ENCODE measurements around the gene UBXN10.

Gene UBXN10

DNA sequence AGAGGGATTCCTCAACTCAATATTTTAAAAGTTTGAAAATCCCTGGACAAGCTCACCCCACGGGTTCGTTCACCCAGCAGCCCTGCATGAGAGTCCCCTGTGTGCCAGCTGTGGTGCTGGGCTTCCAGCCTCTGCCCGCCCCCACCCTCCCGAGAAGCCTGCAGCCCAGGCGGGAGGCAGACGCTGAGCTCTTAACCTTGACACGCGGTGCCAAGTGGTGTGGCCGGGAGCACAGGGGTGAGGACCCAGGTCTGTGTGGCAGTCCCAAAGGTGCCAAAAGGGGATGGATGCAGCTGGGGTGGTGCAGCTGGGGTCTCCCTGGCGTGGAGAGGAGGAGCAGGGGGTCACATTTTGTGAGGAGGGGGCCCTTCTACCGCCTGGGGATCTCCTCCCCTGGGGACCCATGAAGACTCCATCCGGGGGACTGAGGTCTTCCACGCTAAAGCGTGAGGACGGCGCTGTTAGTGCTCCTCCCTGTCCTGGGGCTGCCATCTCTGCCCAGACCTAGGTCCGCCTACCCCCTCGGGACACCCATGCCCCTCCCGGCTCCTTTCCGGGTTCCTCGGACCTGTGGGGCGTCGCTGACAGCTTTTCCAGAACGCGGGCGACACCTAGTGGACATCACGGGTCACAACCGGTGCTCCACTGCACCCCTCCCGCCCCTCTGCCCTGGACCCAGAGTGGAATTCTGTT, 33.8 kb upstream of the UBXN10 start:
- DNase-seq (ENCODE audit: low read depth in 2 of 2): peak; percentile 48 to 51

DNA sequence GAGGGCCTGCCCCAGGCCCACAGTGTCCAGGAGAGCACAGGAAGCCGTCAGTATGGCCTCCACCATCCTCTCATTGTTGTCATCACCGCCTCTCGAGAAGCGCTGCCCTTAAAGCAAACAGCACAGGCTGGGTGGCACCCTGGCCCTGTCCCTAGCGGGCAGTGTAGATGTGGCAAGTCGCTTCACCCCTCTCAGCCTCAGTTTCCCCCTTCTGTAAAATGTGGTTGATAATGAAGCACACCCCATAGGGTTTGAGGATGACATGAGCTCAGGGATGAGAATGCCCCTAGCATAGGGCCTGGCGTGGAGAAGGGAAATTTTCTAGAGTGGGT, 33.3 kb upstream of the UBXN10 start:
- DNase-seq (ENCODE audit: low read depth in 2 of 2): no peak

DNA sequence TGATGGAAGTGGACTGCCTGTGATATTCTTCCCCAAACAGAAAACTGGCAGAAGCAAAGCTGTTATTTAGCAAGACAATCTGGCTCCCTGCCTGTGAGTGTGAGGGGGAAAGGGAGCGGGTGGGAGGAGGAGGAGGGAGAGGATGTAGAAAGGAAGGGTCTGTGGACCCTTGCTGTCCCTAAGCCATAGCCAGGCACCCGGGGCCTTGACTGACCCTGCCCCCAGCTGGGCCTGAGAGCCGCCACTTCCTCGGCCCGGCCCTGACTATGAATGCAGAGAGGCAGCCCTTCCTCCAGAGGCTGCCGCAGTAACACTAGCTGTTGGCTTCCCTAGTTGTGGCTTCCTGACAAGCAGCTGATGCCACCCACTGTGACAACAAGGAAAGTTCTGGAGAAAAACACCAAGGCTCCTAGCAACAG, 32.9 kb upstream of the UBXN10 start:
- DNase-seq (ENCODE audit: low read depth in 2 of 2): no peak

DNA sequence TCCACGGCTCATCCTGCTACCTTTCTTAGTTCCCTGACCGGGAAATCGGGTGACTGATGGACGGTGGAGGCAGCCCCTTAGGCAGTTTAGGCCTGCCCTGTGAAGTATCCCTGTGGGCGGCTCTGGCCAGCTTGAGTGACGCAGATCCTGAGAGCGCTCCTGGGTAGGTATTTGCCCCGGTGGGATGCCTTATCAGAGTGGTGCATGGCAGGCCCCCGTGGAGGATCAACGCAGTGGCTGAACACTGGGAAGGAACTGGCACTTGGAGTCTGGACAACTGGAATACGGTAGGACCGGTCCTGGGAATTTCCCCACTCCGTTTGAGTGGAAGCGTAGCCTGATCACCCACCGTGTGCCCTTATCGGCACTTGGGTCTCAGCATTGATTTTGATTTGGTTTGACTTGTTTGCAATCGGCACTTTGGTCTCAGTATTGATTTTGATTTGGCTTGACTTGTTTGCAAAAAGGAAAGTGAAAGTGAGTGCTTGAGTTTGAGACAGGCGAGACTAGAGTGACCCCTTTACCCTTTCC, 31.5 kb upstream of the UBXN10 start:
- DNase-seq (ENCODE audit: low read depth in 2 of 2): no peak

DNA sequence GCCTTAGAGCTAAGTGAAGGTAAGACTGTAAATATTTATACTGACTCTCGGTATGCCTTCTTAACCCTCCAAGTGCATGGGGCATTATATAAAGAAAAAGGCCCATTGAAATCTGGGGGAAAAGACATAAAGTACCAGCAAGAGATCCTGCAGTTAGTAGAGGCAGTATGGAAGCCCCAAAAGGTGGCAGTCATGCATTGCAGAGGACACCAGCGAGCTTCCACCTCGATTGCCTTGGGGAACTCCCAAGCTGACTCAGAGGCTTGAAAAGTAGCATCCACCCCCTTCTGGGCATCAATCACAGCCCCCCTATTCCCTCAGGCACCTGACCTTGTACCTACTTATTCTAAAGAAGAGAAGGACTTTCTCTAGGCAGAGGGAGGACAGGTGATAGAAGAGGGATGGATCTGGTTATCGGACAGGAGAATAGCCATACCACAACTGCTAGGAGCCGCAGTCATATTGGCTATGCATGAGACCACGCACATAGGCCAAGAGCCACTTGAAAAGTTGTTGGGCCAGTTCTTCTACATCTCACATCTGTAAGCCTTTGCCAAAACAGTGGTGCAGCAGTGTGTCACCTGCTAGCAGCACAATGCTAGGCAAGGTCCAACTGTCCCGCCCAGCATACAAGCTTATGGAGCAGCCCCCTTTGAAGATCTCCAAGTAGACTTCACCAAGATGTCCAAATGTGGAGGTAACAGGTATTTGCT, 27.4 kb upstream of the UBXN10 start:
- no peak for DNase-seq (ENCODE audit: low read depth in 2 of 2)

DNA sequence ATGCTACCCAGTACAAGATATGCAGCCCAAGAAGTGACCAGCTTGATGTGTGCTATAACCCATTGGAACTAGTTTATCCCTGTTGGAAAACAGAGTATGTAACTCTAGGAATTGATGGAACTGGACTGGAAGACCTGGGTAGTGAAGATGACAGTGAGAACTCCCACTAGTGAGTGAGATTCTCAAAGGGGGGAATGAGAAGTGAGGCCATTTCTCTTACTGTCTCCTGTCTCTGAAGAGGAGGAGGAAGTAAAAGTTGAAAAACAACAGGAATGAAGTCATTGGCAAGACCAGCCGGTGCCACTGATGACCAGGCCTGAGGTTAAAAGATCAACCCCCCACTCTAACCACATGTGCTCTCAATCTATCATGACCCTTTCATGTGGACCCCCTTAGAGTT, 25.9 kb upstream of the UBXN10 start:
- DNase-seq (ENCODE audit: low read depth in 2 of 2): no peak

DNA sequence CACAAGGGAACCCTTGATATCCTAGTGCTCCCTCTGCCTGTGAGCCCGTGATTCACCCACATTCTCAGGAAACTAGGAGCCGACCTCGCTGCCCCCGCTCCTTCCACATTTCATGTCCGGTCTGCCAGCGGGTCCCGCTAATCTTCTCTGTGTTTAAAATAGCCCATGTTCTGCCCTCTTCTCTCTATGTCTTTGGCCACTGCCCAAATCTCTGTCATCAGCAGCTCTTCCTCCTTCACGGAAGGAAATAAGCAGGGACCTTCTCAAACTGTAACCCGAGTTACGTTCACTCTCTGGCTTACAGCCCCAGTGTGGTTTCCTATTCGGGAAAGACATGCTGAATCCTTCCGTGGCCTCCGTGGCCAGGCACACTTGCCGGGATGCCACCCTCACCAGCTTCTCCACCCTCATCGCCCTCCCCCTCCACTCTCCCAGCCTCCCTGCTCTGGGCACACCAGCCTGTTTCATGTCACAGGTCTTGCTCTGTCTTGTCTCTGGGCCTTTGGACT, 21.1 kb upstream of the UBXN10 start:
- DNase-seq (ENCODE audit: low read depth in 2 of 2): no peak

DNA sequence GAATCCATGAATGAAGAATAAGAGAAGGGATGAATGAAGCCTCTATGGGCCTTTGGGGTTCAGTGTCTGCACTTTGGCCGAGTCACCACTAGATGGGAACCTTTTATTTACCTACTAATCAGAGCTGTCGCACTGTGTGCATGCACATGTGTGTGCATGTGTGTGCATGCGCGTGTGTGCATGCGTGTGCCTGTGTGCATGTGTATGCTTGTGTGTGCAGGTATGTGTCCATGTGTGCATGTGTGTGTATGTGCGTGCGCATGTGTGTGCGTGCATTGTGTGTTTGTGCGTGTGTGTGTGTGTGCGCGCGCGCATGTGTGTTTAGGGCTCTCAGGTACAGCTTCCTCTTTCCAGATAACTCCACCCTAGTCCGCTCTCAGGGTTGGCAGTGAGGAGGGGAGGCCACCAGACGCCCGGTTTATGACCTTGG, 20.4 kb upstream of the UBXN10 start:
- DNase-seq (ENCODE audit: low read depth in 2 of 2): no peak

DNA sequence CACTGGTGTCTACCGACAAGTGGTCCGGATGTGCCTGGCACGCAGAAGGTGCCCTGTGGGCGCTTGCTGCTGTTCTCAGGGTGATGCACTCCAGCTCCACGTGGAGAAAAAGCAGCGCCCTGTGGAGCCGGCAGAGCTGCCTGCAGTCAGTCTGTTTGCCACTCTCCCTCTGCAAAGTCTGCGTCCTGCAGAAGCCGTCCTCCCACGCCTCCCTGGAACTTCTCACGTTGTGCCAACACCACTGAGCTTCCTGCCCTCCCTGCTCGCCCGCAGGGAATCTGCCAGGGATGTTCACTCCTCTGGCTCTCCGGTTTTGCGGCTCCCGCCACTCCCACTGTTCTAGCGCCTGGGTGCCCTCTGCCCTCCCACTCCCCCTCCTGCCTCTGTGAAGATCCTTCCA, 19.8 kb upstream of the UBXN10 start:
- no peak for DNase-seq (ENCODE audit: low read depth in 2 of 2)

DNA sequence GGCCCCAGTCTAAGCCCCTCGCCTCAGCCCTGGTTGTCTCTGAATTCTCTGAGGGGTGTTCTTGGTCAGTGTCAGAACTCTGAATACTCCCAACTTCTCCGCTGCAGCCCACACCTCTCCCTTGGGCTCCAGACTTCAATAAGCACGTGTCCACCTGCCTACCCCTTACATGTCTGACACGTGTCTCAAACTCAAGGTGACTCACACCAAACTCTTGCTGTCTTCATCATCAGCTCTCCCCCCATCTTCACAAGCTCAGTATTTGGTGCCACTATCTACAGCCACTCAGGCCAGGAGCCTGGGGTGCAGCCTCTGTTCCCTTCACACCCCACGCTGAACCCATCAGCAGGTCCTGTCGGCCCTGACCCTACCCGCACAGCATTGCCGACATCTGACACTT, 18.8 kb upstream of the UBXN10 start:
- no peak for DNase-seq (ENCODE audit: low read depth in 2 of 2)

DNA sequence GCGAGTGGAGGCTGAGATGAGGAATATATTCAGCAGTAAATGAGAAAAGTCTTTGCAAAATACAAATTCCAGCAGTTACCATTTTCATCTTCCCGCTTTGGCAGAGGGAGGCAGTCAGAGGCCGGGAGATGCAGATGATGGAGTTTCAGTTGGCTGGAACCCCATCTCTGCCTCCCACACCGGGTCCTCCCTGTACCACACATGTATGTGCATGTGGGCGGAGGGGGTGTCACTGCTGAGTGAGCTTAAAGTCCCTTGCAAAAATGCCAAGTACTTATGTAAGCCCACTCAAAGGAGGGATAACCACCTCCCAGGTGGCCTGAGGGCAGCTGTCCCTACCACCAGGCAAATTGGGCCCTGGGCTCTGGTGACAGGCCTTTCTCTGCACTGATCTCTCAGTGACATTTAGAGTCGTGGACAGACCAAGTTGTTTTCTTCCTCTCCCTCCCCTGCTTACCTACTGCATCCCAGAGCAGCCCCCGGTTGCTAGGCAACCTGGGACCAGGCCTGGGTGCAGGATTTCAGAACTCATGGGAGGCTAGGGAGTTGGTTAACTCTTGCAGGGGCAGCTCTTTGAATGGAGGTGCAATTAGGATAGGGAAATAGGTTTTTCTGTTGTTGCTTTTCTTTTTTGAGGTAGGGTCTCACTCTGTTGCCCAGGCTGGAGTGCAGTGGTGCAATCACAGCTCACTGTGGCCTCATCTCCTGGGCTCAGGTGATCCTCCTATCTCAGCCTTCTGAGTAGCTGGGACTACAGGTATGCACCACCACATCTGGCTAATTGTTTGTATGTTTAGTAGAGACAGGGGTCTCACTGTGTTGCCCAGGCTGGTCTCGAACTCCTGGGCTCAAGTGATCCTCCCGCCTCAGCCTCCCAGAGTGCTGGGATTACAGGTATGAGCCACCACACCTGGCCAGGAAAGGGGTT, 17.1 kb upstream of the UBXN10 start:
- DNase-seq (ENCODE audit: low read depth in 2 of 2): no peak

DNA sequence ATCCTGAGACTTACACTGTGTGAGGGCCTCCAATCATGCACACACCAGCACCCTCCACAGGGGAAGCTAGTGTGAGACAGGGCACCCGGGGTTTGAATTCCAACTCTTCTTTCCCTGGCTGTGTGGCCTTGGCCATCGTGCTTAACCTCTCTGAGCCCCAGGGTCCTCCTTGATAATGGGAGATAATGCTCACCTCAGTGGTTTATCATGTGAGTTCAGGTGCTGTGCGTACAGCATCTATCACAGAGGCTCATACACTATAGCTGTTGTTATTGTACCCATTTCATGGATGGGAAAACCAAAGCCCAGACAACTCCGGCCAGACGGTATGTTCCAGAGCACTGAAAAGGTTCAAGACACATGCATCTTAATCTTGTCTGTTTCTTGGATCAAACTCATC, 16.0 kb upstream of the UBXN10 start:
- no peak for DNase-seq (ENCODE audit: low read depth in 2 of 2)

DNA sequence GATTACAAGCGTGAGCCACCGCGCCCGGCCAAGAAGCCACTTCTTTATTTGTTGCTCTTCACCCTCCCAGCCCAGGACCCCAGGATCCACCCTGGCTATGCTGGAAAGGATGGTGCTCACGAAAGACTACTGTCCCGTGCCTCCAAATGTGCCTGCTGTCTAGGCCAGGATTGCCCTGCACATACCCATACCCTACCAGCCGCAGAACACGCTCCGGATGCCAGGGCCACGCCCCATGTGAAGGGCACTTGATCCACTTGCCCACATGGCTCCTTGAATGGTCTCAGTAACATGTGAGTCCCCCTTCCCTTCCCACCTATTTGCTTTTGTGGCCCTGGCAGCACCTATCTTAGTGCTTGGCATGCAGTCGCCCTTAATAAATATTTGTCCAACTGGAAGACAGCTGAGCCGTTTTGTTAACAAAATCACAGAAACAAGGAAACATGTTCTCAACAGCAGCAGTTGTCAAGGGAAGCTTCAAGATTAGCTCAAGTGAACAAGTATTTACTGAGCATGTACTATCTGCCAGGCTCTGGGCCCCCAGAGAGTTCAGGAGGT, 13.8 kb upstream of the UBXN10 start:
- DNase-seq (ENCODE audit: low read depth in 2 of 2): no peak

DNA sequence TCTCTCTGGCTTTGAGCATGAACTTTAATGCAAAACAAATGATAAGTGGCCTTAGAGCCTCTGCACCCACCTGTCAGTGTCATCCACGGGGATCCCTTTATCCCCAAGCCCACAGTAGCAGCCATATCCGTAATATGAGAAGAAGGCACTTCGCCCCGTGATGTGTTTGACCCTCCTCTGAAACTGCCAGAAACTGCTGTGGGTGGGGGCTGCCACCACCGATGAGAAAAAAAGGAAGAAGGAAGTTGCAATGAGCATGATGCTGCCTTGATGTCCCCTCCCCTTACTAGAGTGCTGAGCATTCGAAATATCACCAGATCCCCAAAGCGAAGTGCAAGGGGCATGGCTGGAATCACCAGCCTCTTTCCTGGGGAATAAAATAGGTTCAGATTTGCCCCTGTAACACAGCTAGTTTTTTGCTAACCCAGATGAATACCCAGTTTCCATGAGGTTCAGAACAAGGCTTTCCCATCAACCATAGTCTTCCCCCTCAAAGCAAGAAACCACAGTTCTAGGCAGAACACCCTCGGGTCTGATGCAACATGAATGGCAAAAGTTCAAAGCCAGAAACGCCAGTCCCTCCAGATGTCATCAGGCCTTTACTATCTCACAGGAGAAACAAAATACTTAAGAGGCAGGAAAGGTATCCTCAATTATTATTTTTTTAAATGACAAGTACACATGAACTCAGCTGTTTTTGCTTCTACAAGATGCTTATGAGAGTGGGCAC, 10.8 kb upstream of the UBXN10 start:
- no peak for DNase-seq (ENCODE audit: low read depth in 2 of 2)

DNA sequence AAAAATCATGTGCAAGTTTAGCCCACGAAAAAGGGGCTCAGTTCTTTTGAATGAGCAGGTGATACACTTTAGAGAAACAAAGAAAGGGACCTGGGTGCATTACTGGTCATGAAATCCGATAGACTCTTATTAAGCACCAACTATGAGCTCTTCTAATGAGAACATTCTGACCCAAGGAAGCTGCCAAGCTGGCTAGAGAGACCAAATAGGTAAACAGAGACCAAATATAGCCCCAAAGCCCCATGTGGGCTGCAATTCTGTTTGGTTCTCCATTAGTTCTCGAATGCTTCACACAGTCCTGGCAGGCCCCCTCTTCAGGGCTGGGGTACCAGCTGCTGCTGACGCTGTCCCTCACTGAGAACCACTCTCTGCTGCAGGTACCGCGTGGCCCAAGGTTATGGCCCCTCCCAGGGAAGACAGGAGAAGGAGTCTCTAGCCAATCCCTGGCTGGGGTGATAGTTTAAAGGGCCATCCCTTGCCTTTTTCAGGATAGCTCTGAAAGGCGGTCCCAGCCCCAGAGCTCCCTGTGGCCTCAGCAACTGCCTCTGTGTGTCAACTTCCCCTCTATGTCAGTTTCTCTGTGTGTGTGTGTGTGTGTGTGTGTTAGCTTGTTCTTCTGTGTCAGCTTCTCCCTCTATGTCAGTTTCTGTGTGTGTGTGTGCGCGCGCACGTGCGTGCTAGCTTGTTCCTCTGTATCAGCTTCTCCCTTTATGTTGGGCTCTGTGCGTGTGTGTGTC, 7.1 kb upstream of the UBXN10 start:
- no peak for DNase-seq (ENCODE audit: low read depth in 2 of 2)

DNA sequence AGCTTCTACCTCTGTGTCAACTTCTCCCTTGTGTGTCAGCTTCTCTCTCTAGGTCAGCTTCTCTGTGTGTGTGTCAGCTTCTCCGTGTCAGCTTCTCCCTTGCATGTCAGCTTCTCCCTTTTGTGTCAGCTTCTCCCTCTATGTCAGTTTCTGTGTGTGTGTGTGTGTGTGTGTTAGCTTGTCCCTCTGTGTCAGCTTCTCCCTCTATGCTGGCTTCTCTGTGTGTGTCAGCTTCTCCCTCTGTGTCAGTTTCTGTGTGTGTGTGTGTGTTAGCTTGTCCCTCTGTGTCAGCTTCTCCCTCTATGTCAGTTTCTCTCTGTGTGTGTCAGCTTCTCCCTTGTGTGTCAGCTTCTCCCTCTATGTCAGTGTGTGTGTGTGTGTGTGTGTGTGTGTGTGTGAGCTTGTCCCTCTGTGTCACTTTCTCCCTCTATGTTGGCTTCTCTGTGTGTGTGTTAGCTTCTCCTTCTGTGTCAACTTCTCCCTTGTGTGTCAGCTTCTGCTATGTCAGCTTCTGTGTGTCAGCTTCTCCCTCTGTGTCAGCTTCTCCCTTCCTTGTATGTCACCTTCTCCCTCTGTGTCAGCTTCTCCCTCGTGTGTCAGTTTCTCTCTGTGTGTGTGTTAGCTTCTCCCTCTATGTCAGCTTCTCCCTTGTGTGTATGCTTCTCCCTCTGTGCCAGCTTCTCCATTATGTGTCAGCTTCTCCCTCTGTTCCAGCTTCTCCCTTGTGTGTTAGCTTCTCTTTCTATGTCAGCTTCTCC, 6.3 kb upstream of the UBXN10 start:
- DNase-seq (ENCODE audit: low read depth in 2 of 2): no peak

DNA sequence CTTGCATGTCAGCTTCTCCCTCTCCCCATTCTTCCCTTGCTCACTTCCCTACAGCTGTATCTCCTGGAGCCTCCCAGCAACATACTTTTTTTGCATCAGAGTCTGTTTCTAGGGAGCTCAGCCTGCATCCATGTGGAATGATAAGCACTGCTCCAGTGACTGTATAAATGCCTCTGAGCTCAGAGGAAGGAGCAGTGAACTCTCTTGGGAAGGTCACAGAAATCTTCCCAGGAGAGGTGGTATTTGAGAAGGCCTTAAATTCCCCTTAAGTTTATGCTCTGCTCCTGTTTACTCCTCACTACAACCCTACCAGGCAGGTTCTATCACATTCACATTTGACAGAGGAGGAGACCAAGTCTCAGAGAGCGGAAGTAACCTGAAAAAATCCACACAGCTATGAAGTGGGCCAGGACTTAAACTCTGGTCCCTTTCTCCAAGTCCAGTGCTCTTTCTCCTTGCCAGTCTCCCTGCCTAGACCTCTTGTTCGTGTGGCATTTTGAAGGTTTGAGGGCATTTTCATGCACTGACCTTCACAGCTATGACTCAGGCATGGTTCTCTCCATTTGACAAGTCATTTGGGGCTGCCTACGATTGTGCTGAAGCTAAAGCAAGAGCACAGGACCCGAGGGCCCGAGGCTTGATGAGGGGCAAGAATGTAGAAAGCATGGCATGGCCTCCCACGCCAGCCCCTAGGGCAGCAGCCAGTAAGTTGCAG, 5.6 kb upstream of the UBXN10 start:
- DNase-seq (ENCODE audit: low read depth in 2 of 2): no peak

DNA sequence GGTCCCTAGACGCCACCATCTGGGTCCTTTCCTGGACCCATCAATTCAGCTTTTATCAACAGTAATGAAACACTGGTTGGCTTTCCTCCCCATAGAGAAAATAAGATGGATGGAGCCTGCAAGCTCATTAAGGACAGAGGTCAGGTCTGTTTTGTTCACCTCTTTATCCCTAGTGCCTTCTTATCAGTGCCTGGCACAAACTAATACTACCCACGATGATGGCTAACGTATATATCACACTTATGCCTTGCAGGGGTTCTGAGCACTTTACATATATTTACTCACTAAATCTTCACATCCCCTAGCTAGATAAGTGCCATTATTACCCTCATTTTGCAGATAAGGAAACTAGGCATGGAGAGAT, 5.1 kb upstream of the UBXN10 start:
- DNase-seq (ENCODE audit: low read depth in 2 of 2): no peak

DNA sequence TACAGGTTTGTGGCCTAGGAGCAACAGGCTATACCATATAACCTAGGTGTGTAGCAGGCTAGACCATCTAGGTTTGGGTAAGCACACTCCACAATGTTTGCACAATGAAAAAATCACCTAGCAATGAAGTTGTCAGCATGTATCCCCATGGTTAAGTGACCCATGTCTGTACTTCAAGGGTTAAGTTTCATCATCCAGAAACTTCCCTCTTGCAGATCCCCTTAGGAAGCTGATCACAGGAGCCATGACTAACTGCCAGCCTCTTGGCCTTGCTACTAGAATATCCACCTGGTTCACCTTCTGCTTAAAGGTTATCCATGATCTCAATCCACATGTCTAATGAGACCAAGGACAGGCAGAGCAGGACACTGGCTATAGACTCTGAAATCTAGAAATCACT, 3.5 kb upstream of the UBXN10 start:
- no peak for DNase-seq (ENCODE audit: low read depth in 2 of 2)
